GM23248 (cell line): ENCODE results near the gene LIMCH1.

Source experiments
- EZH2 ChIP-seq: fragments of 200-600 bp; sonication (generic); IDR thresholded peaks from 2 replicates; pipeline ENCODE4 v1.6.1; 2018; ENCODE audit warnings: antibody characterized with exemption, mild to moderate bottlenecking; ENCODE audit not compliant: insufficient read depth, poor library complexity, severe bottlenecking
- EZH2phosphoT487 ChIP-seq: fragments of 200-600 bp; sonication (generic); IDR thresholded peaks from 2 replicates; pipeline ENCODE4 v1.6.1; 2018; ENCODE audit warnings: antibody characterized with exemption, moderate library complexity, mild to moderate bottlenecking, low read depth; ENCODE audit not compliant: insufficient read depth

DNA sequence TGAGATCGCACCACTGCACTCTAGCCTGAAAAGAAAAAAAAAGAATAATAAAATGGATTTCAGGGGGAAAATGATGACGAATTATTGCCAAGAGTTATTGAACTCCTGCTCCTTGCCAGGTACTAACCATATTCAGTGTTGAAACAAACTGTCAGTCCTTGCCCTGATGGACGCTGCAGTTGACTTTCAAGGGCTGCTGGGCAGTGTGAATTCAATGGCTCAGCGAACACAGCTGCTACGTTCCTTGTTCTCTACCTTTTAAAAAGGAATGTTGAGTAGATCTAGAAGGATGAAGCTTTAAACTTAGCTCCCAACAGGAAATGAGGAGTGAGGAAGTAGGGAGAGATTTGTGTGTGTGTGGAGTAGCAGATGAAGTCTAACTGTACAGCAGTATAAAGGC lies 2.7 kb downstream of the LIMCH1 start:
- no peak for TF ChIP-seq EZH2
- no peak for TF ChIP-seq EZH2phosphoT487
